Tibial artery (tissue), 4 donors: ENCODE measurements around the gene VN1R5.

Source experiments
- DNase-seq, 2 donors: peaks; one replicate each; pipeline ENCODE4 v3.0.0-alpha.2; 2019
- H3K27ac ChIP-seq, 2 donors: fragments of 200-600 bp; sonication (generic) in 1 of 2; 1 replicate in 1 of 2; 2 replicates in 1 of 2; pipeline ENCODE4 v1.5.1; 2018 to 2019; ENCODE audit warnings: mild to moderate bottlenecking in 1 of 2
- H3K27me3 ChIP-seq, 2 donors: fragments of 200-600 bp; sonication (generic) in 1 of 2; one replicate each; pipeline versions ENCODE4 v1.5.1 to v1.6.0; 2016 to 2019
- H3K36me3 ChIP-seq, 3 donors: fragments of 200-600 bp; sonication (generic) in 2 of 3; one replicate each; pipeline ENCODE4 v1.5.1; 2016 to 2019; ENCODE audit warnings: mild to moderate bottlenecking in 2 of 3
- H3K4me1 ChIP-seq, 4 donors: fragments of 200-600 bp; sonication (generic) in 2 of 4; 1 replicate in 3 of 4; 2 replicates in 1 of 4; pipeline ENCODE4 v1.5.1; 2016 to 2019
- H3K4me3 ChIP-seq, 2 donors: fragments of 200-600 bp; sonication (generic) in 1 of 2; 1 replicate in 1 of 2; 2 replicates in 1 of 2; pipeline ENCODE4 v1.5.1; 2018 to 2019; ENCODE audit warnings: mild to moderate bottlenecking in 2 of 2
- H3K9me3 ChIP-seq, 3 donors: fragments of 200-600 bp; sonication (generic) in 1 of 3; one replicate each; pipeline ENCODE4 v1.5.1; 2016 to 2019
- intact Hi-C: fragments of 100-400 bp; cut with DNase I; formaldehyde crosslinking; loops from one replicate; pipeline ENCODE4 v1.15.0; 2023; ENCODE audit warnings: low total_unique reads
- TF ChIP-seq, protein P1 (sequence below), 2 experiments: fragments of 200-600 bp in 1 of 2; fragments of 450-650 bp in 1 of 2; IDR thresholded peaks; one replicate each; pipeline ENCODE4 v1.5.1; 2017 to 2019; ENCODE audit warnings: antibody characterized with exemption in 2 of 2, mild to moderate bottlenecking in 1 of 2, moderate library complexity in 1 of 2

The VN1R5 gene

DNA sequence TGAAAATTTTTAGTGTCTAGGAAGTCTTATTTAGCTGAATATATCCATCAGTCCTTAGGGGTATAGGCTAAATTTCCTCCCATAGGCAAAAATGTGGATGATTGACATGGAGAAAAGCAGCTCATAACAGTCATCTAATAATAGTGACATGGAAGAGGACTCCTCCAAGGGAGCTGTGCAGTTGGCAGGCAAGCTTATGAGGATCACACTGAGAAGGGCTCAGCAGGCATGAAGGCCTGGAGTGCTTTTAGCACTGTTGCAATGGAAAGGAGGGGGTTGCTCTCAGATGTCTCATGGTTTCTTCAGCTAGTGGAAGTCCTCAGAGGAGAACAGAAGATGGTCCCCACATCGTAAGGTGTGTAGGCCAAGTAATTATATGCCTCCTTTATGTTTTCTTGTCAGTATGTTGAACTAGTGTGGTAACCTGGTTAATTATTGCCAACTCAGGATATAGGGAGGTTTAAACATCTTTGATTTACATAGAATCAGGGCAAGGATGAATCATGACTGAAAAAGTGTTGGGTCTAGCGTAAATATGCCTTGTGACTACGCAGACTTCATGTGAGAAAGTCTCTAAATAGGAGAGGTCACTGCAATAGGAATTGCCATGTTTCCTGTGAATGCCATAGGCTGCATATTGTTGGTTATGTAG, 18.9 kb downstream of the VN1R5 start:
- Histone ChIP-seq H3K27me3 (no peaks in the 10 kb centered on the region), H3K27ac (no peak overlapping the region), H3K9me3 (peaks cover 0 to 13% (median 4%) of the 10 kb centered on the region in 3 donors), H3K4me3 (no peak overlapping the region), H3K36me3 (no peaks in the 10 kb centered on the region), H3K4me1 (no peaks in the 10 kb centered on the region)
- no peak for DNase-seq
- TF ChIP-seq, protein P1, sequence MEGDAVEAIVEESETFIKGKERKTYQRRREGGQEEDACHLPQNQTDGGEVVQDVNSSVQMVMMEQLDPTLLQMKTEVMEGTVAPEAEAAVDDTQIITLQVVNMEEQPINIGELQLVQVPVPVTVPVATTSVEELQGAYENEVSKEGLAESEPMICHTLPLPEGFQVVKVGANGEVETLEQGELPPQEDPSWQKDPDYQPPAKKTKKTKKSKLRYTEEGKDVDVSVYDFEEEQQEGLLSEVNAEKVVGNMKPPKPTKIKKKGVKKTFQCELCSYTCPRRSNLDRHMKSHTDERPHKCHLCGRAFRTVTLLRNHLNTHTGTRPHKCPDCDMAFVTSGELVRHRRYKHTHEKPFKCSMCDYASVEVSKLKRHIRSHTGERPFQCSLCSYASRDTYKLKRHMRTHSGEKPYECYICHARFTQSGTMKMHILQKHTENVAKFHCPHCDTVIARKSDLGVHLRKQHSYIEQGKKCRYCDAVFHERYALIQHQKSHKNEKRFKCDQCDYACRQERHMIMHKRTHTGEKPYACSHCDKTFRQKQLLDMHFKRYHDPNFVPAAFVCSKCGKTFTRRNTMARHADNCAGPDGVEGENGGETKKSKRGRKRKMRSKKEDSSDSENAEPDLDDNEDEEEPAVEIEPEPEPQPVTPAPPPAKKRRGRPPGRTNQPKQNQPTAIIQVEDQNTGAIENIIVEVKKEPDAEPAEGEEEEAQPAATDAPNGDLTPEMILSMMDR (IDR thresholded peaks at IDR 0.05), result no peak
- intact Hi-C loops, result no loop called here

DNA sequence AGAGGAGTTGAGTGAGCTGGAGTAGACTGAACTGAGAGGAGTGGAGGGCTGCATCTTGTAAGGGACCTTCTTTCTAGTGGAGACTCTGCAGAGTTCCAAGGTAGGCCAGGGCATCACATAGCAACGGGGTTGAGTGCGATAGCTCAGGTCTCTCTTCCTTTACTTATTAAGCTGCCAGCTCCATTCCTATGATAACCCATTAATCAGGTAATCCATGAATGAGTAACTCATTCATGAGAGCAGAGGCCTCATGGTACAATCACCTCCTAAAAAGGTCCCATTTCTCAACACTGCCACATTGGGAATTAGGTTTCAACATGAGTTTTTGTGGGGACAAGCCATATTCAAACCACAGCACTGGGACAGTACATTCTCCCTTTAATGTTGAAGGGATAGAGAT, 21.3 kb downstream of the VN1R5 start:
- Histone ChIP-seq H3K4me1 (no peaks in the 10 kb centered on the region), H3K27ac (no peak overlapping the region), H3K9me3 (no peaks in the 10 kb centered on the region), H3K27me3 (no peaks in the 10 kb centered on the region), H3K4me3 (no peak overlapping the region), H3K36me3 (no peaks in the 10 kb centered on the region)
- intact Hi-C loops, result no loop called here
- TF ChIP-seq, protein P1 (IDR thresholded peaks at IDR 0.05), result no peak
- DNase-seq, result no peak

DNA sequence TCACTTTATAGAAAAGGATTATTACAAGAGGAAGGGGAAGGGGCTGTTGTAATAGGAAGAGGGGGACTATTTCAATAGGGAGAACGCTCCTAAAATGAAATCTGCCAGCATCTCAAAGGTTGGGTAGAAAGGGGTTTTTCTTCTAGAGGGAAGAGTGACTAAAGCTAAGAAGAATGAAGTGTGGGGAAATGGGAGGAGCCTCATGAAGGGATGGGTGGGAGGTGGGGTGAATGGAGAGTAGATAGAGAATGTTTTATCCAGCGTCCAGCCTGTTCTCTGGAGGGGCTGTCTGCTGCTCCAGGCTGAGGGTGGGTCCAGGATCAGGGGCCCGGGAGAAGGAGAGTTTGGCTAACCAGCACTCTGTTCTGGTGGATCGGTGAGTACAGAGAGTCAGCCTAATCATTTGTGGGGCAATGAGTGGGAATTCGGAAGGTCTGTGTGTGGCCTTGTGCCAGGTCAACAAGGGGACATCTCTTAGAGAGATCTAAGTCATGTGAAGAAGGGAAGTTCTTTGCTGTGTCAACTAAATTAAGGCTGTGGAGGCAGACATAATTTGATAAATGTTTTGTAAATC, 25.2 kb downstream of the VN1R5 start:
- no peak for DNase-seq
- Histone ChIP-seq H3K27me3 (no peaks in the 10 kb centered on the region), H3K9me3 (no peaks in the 10 kb centered on the region), H3K27ac (no peak overlapping the region), H3K36me3 (no peaks in the 10 kb centered on the region), H3K4me1 (no peaks in the 10 kb centered on the region), H3K4me3 (no peak overlapping the region)
- TF ChIP-seq, protein P1 (IDR thresholded peaks at IDR 0.05), result no peak
- intact Hi-C loops, result no loop called here

DNA sequence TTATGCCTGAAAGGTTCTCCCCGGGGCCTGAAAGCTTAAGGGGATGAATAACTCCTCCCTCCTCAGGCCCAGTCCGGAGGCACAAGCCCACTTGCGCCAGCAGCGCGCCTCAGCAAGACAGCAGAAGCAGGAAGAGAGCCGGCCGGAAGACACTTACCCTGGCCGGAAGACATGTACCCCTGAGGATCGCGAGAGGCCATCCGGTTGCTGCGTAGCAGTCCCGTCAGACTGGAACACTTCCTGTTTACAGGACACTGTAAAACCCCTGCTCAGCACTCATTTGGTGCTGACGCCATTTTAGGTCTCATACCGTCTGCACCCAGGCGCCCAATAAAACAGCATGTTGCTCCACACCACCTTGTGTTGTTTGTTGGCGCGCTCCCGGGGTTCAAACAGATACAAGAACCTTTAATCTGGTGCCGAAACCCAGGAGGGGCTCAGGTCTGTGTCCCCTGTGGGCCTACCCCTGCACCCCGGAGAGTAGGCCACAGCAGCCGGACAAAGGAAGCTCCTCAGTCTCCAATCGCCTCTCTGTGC, 30.3 kb downstream of the VN1R5 start:
- TF ChIP-seq, protein P1 (IDR thresholded peaks at IDR 0.05), result no peak
- Histone ChIP-seq H3K36me3 (no peaks in the 10 kb centered on the region), H3K4me1 (no peaks in the 10 kb centered on the region), H3K4me3 (no peak overlapping the region), H3K9me3 (peaks cover 0 to 6% (median 0%) of the 10 kb centered on the region in 3 donors), H3K27ac (no peak overlapping the region), H3K27me3 (no peaks in the 10 kb centered on the region)
- intact Hi-C loops, result no loop called here
- DNase-seq, result no peak

DNA sequence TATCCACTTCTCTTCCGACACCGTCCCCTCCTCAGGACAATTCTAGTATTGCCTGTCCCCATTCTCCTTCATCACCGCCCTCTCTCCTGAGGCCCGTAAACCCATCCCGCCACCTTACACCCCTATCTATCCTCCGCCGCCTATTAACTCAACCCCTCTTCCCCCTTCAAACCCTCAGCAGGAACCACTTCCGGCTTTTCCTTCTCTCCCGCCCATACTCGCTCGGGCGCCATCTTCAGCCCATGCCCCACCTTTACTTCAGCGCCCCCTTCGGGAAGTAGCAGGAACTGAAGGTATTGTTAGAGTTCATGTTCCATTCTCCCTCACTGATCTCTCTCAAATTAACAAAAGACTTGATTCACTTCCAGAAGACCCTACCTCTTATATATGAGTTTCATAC, 31.6 kb downstream of the VN1R5 start:
- intact Hi-C loops, result no loop called here
- Histone ChIP-seq H3K27me3 (no peaks in the 10 kb centered on the region), H3K9me3 (peaks cover 0 to 6% (median 0%) of the 10 kb centered on the region in 3 donors), H3K36me3 (no peaks in the 10 kb centered on the region), H3K4me1 (no peaks in the 10 kb centered on the region), H3K27ac (no peak overlapping the region), H3K4me3 (no peak overlapping the region)
- TF ChIP-seq, protein P1 (IDR thresholded peaks at IDR 0.05), result no peak
- peak in 1 of 2 donors; percentile 6 for DNase-seq
